C1 segment of cervical spinal cord (tissue), 14 donors: ENCODE data around the gene MCF2L2.
"Not testable (repeated sequence)": the region's sequence is repeated elsewhere in the genome, so short reads cannot be mapped to it uniquely, and the experiment has no call there.

Source experiments
- DNase-seq, 14 donors: peaks; one replicate each; lab custom pipeline; 2025; lab: John Stamatoyannopoulos, UW

The MCF2L2 gene

GRCh38 chr3:183396662-183397391, 31.6 kb downstream of the MCF2L2 start:
- DNase-seq, result no peak

GRCh38 chr3:183394150-183394549, 34.3 kb downstream of the MCF2L2 start:
- no peak for DNase-seq

- DNase-seq, result no peak
These were observed 34.8 kb downstream of the MCF2L2 start for GRCh38 chr3:183393625-183394024.

GRCh38 chr3:183392186-183393034, 36.0 kb downstream of the MCF2L2 start:
- DNase-seq, result peak in 1 of 14 donors; percentile 16

GRCh38 chr3:183391460-183391859, 37.0 kb downstream of the MCF2L2 start:
- no peak for DNase-seq

GRCh38 chr3:183390844-183391243, 37.6 kb downstream of the MCF2L2 start:
- no peak for DNase-seq

GRCh38 chr3:183388213-183388895, 40.1 kb downstream of the MCF2L2 start:
- no peak for DNase-seq

GRCh38 chr3:183387797-183388196, 40.6 kb downstream of the MCF2L2 start:
- no peak for DNase-seq

- DNase-seq, result no peak
These were observed 41.8 kb downstream of the MCF2L2 start for GRCh38 chr3:183386651-183387050.

GRCh38 chr3:183385698-183386613, 42.5 kb downstream of the MCF2L2 start:
- peak in 6 of 14 donors; percentile 7 to 45 (median 22) for DNase-seq

GRCh38 chr3:183381673-183382072, 46.7 kb downstream of the MCF2L2 start:
- no peak for DNase-seq

GRCh38 chr3:183381179-183381578, 47.2 kb downstream of the MCF2L2 start:
- no peak for DNase-seq

GRCh38 chr3:183378951-183379350, 49.5 kb downstream of the MCF2L2 start:
- DNase-seq, result no peak

GRCh38 chr3:183378545-183378944, 49.9 kb downstream of the MCF2L2 start:
- no peak for DNase-seq

- DNase-seq, result no peak
These were observed 50.4 kb downstream of the MCF2L2 start for GRCh38 chr3:183378008-183378407.

GRCh38 chr3:183377307-183377959, 51.0 kb downstream of the MCF2L2 start:
- DNase-seq, result no peak

GRCh38 chr3:183375787-183376186, 52.6 kb downstream of the MCF2L2 start:
- no peak for DNase-seq

- DNase-seq, result no peak
These were observed 53.1 kb downstream of the MCF2L2 start for GRCh38 chr3:183375337-183375736.

- no peak for DNase-seq
These were observed 55.5 kb downstream of the MCF2L2 start for GRCh38 chr3:183372911-183373310.

- DNase-seq, result not testable (repeated sequence)
These were observed 56.8 kb downstream of the MCF2L2 start for GRCh38 chr3:183371600-183371968.

- no peak for DNase-seq
These were observed 58.0 kb downstream of the MCF2L2 start for GRCh38 chr3:183370391-183370790.
